GM21576 (cell line): Measurements from ENCODE around the gene FN3K.
"Not testable (repeated sequence)": the region's sequence is repeated elsewhere in the genome, so short reads cannot be mapped to it uniquely, and the experiment has no call there.

Experiments
- ATAC-seq: cut with Tn5 transposase; IDR thresholded peaks from one replicate; pipeline ENCODE4 v1.9.1; 2021; ENCODE audit warnings: mild to moderate bottlenecking, moderate library complexity; ENCODE audit not compliant: unreplicated experiment

The FN3K gene

DNA sequence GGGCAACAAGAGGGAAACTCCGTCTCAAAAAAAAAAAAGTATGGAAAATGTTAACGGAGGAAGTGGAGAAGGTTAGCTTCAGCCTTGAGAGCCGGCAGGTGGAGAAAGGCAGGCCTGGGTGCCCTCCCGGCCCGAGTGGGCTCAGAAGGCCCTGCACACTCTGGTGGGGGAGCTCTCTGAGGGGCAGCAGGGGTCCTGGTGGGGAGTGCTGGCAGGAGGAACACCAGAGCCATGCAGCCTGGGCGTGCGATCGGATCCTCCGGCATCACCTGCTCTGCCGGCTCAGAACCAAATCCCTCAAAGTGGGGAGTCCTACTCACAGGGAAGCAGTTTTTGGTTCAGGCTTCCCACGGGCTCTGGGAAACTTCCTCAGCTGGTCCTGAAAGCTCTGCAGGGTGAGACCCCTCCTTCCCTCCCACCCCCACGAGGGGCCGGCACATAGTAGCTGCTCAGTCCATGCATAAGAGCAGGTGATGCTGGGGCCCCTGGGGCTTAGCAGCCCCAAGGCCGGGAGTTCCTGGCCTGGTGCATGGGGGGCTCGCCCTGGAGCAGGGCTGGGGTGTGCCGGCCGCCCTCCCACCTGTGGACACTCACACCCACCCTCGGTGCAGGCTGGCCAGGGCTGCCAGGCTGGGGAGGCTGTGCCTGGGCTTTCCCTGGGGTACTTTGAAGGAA, 1.2 kb downstream of the FN3K start:
- no peak for ATAC-seq

DNA sequence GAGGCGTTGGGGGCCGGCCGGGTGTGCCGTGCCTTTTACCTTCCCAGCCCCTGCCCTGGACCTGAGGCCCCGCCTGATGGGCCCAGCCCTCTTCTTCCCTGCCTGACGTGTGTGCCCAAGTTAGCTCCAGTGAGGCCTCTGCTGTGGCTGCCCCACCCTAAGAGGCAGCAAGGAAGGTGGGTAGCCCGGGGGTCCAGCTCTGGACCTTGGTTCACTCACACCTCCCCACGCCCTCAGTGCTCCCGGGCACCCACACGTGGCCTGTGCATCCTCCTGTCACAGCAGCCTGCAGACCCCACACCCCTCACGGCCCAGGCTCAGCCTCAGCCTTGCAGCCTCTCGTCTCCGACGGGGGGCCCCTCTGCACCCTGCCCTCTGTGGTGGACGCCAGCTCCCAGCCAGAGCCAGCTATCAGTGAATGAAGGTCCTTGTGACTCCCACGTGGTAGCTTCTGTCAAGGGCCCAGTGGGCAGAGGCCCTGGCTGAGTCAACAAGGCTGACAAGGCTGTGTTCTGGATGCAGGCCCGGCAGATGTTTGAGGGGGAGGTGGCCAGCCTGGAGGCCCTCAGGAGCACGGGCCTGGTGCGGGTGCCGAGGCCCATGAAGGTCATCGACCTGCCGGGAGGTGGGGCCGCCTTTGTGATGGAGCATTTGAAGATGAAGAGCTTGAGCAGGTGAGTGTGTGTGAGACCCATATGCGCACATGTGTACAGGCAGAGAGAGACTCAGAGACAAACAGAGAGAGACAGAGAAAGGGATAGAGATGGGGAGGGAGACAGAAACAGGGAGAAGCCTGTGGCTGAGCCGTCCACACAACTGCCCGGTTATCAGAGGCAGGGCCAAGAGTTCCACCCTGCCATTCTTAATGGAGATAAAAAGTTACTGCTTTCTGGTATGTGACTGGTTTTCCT, 2.8 kb downstream of the FN3K start:
- no peak for ATAC-seq

DNA sequence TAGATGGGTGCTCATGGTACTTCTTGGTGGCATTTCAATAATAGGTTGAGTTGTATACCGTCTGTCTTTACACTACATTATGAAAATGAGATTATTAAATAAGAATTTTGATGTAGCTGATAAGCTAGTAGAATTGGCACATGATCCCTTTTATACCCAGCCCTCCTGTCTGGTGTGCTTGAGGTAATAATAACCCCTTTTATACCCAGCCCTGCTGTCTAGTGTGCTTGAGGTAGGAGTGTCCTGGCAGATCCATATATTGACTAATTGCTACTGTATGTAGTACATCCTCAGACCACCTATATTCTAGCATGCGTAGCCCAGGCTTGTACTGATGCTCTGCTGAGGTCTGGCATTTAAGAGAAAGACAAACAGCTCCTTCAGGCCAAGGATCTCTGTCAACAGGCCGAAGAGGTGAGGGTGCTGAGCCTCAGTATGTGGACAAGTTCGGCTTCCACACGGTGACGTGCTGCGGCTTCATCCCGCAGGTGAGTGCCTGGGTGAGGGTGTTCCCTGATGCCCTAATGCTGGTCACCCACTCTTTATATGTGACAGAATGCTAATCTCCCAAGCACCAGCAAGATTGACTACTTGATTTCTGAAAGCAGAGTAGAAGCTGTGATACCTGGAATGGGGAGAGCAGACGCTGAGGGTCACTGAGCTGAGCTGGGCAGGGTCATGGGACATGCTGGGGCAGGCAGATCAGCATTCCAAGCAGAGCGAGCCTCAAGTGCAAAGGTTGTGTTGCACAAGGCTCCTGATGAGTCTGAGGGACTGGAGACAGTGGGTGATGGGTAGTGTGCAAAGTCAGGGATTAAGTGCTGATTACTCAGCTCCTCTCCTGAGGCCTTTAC, 5.7 kb downstream of the FN3K start:
- ATAC-seq: no peak

DNA sequence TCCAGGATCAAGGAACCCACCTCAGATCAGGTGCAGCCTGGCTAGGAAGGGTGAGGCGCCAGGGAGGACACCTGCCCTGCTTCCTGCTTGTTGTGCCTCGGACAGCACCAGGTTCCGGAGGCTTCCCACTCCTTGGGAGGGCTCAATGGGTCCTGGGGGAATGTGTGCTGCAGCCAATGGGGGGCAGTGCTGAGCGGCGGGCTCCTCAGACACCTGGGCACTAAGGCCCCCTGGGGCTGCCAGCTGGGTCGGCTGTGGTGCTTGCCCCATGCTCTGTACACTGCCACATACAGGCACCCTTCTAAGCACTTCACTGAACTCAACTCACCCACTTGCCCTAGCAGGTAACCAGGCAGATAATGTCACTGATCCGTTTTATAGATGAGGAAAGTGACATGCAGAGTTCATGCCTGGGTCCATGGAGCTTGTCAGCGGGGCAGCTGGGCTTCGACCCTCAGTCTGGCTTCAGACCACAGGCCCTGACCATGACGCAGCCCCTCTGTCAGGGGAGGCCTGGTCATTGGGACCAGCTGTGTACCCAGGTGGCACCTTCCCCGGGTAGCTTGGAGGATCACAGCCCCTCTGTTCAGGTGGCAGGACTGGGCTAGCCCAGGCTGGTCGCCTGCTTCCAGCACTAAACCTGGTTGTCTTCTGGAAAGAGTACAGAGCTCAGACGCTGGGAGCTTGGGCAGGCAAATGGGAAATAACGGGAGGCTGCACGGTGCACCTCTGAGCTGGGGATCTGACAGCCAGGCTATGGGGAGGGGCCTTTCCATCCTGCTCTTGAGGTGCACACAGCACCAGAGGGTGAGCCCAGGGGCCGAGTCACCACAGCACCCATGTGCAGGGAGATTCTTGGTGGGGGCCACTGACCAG, 8.2 kb downstream of the FN3K start:
- ATAC-seq: no peak

DNA sequence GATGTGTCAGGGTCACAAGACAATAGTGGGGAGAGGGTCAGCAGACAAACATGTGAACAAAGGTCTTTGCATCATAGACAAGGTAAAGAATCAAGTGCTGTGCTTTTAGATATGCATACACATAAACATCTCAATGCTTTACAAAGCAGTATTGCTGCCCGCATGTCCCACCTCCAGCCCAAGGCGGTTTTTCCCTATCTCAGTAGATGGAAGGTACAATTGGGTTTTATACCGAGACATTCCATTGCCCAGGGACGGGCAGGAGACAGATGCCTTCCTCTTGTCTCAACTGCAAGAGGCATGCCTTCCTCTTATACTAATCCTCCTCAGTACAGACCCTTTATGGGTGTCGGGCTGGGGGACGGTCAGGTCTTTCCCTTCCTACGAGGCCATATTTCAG, 9.3 kb downstream of the FN3K start:
- not testable (repeated sequence) for ATAC-seq

DNA sequence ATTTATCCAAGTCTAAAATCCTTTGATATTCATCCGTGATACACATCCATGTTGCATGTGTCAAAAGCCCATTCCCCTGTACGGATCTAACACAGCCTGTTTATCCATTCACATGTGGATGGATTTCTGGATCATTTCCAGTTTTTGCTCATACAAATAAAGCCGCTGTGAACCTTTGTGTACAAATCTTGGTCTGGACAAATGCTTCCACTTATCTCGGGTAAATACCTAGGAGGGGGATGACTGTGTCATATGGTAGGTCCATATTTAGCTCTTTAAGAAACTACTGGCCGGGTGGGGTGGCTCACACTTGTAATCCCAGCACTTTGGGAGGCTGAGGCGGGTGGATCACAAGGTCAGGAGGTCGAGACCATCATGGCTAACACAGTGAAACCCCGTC, 10.1 kb downstream of the FN3K start:
- no peak for ATAC-seq

DNA sequence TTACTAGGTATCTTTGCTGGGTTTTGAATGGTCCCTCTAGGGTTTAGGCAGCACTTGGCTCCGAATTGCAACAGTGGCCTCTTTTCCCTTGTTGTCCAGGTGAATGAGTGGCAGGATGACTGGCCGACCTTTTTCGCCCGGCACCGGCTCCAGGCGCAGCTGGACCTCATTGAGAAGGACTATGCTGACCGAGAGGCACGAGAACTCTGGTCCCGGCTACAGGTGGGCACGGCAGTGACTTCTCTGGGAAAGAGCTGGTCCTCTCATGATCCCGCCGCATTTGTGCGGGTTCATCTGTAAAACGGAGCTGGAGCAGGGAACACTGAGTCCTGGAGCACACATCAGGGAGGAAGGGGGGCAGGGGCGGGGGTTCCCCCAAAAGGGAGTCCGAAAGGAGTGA, 13.3 kb downstream of the FN3K start:
- ATAC-seq: no peak

DNA sequence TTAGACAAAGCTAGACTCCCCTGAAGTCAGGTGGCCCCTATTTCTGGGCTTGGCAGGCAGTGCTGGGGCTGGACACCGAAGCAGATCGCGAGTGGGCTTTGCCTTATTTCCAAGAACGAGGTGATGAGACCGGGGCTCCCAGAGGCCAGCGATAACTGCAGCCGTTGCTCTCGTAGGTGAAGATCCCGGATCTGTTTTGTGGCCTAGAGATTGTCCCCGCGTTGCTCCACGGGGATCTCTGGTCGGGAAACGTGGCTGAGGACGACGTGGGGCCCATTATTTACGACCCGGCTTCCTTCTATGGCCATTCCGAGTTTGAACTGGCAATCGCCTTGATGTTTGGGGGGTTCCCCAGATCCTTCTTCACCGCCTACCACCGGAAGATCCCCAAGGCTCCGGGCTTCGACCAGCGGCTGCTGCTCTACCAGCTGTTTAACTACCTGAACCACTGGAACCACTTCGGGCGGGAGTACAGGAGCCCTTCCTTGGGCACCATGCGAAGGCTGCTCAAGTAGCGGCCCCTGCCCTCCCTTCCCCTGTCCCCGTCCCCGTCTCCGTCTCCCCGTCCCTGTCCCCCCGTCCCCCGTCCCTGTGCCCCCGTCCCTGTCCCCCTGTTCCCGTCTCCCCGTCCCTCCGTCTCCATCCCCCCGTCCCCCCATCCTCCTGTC, 15.0 kb downstream of the FN3K start:
- ATAC-seq: no peak

DNA sequence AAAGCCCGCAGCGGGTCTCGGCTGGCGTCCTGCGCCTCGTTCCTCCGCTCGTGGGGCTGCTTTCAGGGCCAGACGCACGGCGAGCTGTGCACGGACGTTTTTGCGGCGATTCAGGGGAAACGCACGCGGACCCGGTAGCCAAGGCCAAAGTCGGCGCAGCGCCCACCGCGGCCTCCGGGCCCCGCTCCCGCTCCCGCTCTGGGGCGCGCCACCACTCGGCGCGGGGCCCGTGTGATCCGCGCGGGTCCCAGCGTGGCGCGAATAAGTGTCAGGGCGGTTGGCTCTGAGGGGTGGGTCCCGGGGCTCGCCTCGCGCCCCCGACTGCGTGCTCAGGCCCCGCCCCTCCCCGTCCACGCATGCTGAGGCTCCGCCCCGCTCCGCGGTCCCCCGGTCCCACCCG, 15.8 kb downstream of the FN3K start:
- no peak for ATAC-seq

DNA sequence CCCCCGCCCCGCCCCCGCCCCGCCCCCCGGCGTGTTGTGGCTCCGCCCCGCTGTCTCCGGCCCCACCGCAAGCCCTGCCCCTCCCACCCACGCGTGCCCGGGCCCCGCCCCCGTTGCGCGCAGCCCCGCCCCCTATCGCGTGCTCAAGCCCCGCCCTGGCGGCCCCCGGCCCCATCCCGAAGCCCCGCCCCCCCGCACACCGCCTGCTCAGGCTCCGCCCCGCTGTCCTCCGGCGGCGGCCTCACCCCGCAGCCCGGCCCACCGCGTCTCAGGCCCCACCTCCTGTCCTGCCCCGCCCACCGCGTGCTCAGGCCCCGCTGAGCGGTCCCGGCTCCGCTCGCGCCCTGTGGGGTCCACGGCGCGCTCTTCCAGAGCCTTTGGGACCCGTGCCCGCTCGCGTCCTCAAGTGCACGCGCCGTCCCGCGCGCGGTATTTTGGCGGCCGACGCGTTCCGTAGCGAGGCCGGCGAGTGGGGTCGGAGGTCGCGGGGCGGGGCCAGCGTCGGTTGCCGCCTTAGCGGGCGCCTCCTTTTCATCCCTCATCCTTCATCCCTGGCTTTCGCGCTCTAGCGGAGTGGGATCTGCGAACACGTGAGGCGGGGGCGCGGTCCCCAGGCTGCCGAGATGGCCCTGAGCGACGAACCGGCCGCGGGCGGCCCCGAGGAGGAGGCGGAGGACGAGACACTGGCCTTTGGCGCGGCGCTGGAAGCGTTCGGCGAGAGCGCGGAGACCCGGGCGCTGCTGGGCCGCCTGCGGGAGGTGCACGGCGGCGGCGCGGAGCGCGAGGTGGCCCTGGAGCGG, 16.4 kb downstream of the FN3K start, which contains the start of gene TBCD:
Gene TBCD, plus strand, starts transcription at position 495 of the 800 bp plus-strand sequence. Its CDS starts 129 bp downstream, at position 624.
- peak; percentile 68 for ATAC-seq

DNA sequence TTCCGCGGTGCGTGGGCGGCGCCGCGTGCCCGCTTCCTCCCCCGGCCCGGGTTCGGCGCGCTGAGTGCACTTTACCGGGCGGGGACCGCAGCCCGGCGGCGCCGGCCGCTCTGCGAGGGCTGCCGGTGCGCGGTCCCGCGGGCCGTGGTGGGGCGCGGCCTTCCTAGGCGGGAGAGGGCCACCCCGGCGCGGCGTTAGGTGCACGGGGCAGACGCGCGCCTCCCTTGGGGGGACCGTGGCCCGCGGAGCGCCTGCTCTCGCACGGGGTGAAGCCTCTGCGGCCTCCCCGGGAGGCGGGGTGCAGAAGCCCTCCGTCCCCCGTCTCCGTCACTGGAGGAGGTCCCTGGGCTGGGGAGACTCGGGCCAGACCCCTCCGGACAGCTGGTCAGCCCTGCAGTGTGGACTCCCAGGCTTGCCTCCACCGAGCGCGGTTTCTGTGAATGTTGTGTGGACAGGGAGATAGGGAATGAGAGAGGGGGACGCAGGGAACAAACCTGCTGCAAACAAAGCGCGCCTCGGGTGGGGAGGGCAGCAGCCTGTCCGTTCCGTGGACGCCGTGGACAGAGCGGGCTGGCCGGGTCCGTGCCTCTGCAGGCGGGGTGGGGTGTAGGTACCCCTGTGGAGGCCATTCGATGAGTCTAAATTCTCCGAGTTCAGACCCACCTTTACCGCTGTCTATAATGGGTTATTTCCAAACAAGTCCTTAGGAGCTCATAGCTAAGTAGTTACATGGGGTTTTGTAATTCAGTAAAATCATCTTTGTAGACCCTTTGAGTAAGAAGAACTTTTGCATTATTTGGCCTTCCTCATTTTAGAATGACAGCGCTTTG, 17.2 kb downstream of the FN3K start:
- ATAC-seq: peak; percentile 23

DNA sequence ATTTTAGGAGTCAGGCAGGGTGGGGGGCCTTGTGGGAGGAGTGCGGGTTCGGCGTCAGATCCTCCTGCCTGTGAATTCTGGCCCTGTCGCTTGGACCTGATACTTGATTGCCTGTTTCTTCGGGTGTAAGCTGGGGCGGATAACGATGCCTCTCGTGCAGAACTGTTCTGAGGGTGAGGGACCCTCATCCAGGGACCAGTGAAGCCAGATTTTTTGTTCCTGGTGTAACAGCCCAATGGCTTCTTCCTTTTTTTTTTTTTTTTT, 17.7 kb downstream of the FN3K start:
- no peak for ATAC-seq

DNA sequence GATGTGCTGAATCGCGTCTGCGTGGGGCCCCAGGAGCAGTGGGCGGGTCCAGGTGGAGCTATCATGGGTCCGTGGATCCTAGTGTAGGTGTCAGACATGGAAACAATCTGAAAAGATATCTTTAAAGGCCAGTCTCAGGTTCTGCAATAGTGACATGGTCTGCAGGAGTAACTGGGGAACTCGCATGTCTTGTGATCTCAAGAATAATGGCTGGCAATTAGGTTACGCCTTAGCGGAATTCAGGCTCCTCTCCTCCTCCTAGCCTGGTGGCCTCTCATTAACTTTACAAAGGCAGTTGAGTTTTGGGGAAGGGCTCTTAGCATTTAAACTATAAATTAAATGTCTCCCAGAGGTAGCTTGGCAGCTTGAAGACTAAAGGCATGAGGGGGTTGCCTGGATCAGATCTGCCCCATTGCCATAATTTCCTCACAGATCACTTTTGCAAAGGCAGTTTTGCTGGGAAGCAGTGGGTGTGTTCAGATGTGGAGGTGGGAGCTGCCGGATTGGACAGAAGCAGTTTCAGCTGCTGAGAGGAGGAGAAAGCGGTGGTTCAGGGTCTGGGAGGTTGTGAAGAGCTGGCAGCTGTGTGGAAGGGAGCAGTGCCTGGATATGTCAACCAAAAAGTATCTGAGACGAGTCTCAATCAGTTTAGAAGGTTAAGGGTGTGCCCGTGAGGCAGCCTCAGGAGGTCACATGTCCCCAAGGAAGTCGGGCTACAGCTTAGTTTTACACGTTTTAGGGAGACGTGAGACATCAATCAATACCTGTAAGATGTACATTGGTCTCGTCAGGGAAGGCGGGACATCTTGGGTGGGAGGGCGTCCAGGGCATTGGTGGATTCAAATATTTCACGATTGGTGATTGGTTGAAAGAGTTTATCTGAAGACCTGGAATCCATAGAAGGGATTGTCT, 19.1 kb downstream of the FN3K start:
- ATAC-seq: no peak

DNA sequence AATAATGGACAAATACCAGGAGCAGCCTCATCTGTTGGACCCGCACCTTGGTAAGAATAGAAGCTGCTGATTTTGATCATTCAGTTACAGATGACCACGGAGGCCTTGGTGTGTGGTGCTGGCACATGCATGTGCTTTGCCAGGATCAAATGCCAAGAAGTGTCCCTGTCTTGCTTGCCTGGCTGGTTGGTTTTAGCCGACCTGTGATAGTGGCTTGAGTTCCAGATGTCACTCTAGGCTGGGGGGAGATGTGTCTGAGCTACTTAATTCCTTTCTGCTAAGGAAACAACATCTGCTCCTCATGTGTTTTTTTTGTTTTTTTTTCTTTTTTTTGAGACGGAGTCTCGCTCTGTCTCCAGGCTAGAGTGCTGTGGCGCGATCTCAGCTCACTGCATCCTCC, 20.8 kb downstream of the FN3K start:
- ATAC-seq: no peak

DNA sequence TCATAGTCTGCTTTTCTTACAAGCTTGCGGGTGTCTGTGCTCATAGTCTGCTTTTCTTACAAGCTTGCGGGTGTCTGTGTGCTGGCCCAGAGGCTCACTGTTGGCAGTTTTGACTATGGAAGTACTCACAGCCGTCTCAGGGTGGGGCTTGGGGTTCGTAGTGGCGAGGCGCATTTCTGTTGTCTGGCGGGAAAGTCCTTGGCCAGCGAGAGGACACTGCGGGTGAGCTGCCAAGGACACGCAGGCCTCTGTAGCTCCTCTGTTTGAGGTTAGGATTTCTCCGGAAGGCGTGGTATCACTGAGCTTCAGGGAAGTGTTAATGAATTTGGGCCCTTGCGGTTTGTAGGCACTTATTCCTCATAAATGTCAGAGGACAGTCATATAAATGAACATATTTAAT, 30.0 kb downstream of the FN3K start:
- ATAC-seq: no peak

DNA sequence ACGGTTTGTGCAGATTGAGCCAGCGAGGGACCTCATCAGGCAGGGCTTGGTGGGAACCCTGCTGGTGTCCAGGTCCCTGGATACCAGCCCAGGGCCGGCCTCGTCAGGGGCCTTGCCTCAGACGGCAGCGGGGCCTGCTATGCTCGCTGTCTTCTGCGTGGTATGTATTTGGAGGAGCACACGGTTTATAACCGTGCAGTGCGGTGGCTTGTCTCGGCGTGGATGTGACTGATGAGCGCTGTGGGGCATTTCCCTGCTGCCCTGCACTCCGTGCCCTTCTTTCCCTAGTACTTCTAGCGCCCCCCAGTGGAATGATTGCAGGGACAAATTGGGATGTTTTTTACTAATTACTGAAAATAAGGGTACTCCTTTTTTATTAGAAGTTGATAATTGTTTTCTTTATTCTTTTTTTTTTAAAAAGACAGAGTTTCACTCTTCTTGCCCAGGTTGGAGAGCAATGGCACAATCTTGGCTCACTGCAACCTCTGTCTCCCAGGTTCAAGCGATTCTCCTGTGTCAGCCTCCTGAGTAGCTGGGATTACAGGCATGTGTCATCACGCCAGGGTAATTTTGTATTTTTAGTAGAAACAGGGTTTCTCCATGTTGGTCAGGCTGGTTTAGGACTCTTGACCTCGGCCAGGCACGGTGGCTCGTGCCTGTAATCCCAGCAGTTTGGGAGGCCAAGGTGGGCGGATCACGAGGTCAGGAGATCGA, 31.8 kb downstream of the FN3K start:
- ATAC-seq: no peak

DNA sequence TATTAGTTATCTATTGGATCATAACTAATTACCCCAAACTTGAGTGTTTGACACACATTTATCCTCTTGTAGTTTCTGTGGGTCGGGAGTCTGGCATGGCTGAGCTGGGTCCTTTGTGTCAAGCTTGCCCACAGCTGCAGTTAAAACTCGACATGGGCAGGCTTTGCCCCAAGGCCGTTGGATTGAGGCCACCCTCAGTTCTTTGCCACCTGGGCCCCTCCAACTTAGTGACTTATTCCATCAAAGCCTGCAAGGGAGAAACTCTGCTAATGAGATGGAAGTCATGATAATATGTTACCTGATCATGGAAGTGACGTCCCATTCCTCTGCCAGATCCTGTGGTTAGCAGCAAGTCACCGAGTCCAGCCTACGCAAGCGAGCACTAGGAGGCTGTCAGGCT, 33.6 kb downstream of the FN3K start:
- ATAC-seq: no peak
